ENCODE results near the gene SIN3B. TPM values are rescaled to one million over a fixed set of nuclear protein-coding genes. Genes with fewer than 3 reads are reported as not detected.
A peak's percentile ranks its signal among the peaks of the same experiment; 100 is the strongest.

SIN3B gene
- polyA plus RNA-seq, 3 donors: 7.2 to 154 (median 10.2) TPM

DNA sequence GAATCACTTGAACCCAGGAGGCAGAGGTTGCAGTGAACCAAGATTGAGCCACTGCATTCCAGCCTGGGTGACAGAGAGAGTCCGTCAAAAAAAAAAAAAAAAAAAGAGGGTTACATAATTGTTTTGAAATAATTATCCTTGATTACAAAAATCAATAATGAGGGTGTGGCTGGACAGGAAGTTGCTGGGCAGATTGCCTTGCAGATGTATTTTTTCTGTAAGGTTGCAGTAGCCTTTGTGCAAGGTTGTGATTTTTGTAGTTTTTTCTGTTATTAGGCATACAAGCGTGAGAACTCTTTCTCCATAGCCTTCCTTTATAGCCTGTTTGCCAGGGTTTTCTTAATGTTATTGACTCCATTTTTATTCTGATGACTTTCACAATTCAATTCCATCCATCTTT is 40.7 kb upstream of the SIN3B start:
- intact Hi-C loops (cut with micrococcal nuclease): no loop called here
- Mint-ChIP-seq H3K36me3 (peaks cover 0 to 10% of the 10 kb centered on the region in 2 donors), H3K9me3 (peaks cover 5 to 28% (median 16%) of the 10 kb centered on the region in 7 donors), H3K4me3 (peak overlapping the region in 1 of 2 donors; percentile 26), H3K27ac (peak overlapping the region; percentile 12 to 92 (median 84)), H3K27me3 (ENCODE audit: low read depth in 3 of 3) (peaks cover 1 to 5% (median 1%) of the 10 kb centered on the region in 3 donors), H3K4me1 (peaks cover 39% of the 10 kb centered on the region)
- Histone ChIP-seq H3K4me2 (replicated peaks; ENCODE audit: extremely low read depth, low read length, poor library complexity, severe bottlenecking) (peak overlapping the region; percentile 11), H3K27ac (ENCODE audit: low read depth in 1 of 2, low read length in 2 of 2) (peak overlapping the region; percentile 6 to 72), H4K20me1 (ENCODE audit: insufficient read depth, low read length) (no peaks in the 10 kb centered on the region), H3K27me3 (ENCODE audit: control insufficient read depth in 2 of 2, insufficient read depth in 2 of 2, low read length in 2 of 2) (no peaks in the 10 kb centered on the region), H3K4me3 (replicated peaks in 1 of 3; ENCODE audit: low read depth in 2 of 3, low read length in 3 of 3) (peak overlapping the region in 1 of 3 experiments; percentile 2), H3K9me3 (replicated peaks in 1 of 2; ENCODE audit: control insufficient read depth in 1 of 2, insufficient read depth in 1 of 2, low read length in 2 of 2) (peaks cover 6 to 8% of the 10 kb centered on the region in 2 donors), H2AFZ (ENCODE audit: insufficient read depth, low read depth, low read length, poor library complexity, severe bottlenecking) (no peak overlapping the region), H3K79me2 (ENCODE audit: insufficient read depth, low read length) (no peaks in the 10 kb centered on the region), H3K4me1 (ENCODE audit: control insufficient read depth in 1 of 2, insufficient read depth in 2 of 2, low read length in 2 of 2) (peaks cover 20 to 33% of the 10 kb centered on the region in 2 donors), H3K9ac (ENCODE audit: insufficient read depth, low read length, poor library complexity, severe bottlenecking) (no peak overlapping the region), H3K36me3 (replicated peaks in 1 of 2; ENCODE audit: control insufficient read depth in 1 of 2, insufficient read depth in 2 of 2, low read length in 2 of 2) (no peaks in the 10 kb centered on the region)
- WGBS (ENCODE audit: insufficient coverage): no CpG with 5 or more reads among the region's 2 CpGs
- TF ChIP-seq, protein P1, sequence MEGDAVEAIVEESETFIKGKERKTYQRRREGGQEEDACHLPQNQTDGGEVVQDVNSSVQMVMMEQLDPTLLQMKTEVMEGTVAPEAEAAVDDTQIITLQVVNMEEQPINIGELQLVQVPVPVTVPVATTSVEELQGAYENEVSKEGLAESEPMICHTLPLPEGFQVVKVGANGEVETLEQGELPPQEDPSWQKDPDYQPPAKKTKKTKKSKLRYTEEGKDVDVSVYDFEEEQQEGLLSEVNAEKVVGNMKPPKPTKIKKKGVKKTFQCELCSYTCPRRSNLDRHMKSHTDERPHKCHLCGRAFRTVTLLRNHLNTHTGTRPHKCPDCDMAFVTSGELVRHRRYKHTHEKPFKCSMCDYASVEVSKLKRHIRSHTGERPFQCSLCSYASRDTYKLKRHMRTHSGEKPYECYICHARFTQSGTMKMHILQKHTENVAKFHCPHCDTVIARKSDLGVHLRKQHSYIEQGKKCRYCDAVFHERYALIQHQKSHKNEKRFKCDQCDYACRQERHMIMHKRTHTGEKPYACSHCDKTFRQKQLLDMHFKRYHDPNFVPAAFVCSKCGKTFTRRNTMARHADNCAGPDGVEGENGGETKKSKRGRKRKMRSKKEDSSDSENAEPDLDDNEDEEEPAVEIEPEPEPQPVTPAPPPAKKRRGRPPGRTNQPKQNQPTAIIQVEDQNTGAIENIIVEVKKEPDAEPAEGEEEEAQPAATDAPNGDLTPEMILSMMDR (IDR thresholded peaks at IDR 0.05): no peak
- peak in 2 of 3 donors; percentile 43 to 60 for DNase-seq

DNA sequence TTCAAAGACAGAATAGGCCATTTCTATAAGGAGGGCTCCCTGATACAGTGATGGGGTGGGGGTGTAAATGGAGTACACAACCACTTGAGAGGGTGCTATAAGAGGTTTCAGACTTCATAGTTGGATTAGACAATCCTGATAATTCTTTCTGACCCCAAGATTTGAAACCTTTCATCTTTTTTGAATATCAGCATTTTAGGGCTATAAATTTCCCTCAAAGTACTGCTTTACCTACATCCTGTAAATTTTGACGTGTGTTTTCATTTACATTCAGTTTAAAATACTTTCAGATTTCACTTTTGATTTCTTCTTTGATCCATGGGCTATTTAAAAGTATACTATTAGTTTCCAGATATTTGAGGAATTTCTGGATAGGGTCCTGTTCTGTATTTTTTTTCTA is 40.0 kb upstream of the SIN3B start:
- Histone ChIP-seq H3K79me2 (ENCODE audit: insufficient read depth, low read length) (no peaks in the 10 kb centered on the region), H3K4me3 (replicated peaks in 1 of 3; ENCODE audit: low read depth in 2 of 3, low read length in 3 of 3) (peak overlapping the region in 1 of 3 experiments; percentile 2), H3K36me3 (replicated peaks in 1 of 2; ENCODE audit: control insufficient read depth in 1 of 2, insufficient read depth in 2 of 2, low read length in 2 of 2) (no peaks in the 10 kb centered on the region), H3K9ac (ENCODE audit: insufficient read depth, low read length, poor library complexity, severe bottlenecking) (no peak overlapping the region), H3K9me3 (replicated peaks in 1 of 2; ENCODE audit: control insufficient read depth in 1 of 2, insufficient read depth in 1 of 2, low read length in 2 of 2) (peaks cover 6 to 8% of the 10 kb centered on the region in 2 donors), H3K27ac (ENCODE audit: low read depth in 1 of 2, low read length in 2 of 2) (peak overlapping the region in 1 of 2 donors; percentile 72), H2AFZ (ENCODE audit: insufficient read depth, low read depth, low read length, poor library complexity, severe bottlenecking) (no peak overlapping the region), H3K4me2 (replicated peaks; ENCODE audit: extremely low read depth, low read length, poor library complexity, severe bottlenecking) (no peak overlapping the region), H3K27me3 (ENCODE audit: control insufficient read depth in 2 of 2, insufficient read depth in 2 of 2, low read length in 2 of 2) (no peaks in the 10 kb centered on the region), H3K4me1 (ENCODE audit: control insufficient read depth in 1 of 2, insufficient read depth in 2 of 2, low read length in 2 of 2) (peaks cover 21 to 37% of the 10 kb centered on the region in 2 donors), H4K20me1 (ENCODE audit: insufficient read depth, low read length) (no peaks in the 10 kb centered on the region)
- TF ChIP-seq, protein P1 (IDR thresholded peaks at IDR 0.05): no peak
- Mint-ChIP-seq H3K4me1 (peaks cover 39% of the 10 kb centered on the region), H3K4me3 (no peak overlapping the region), H3K27me3 (ENCODE audit: low read depth in 3 of 3) (peaks cover 1 to 5% (median 1%) of the 10 kb centered on the region in 3 donors), H3K27ac (peak overlapping the region in 5 of 7 donors; percentile 8 to 92 (median 91)), H3K36me3 (peaks cover 0 to 10% of the 10 kb centered on the region in 2 donors), H3K9me3 (peaks cover 5 to 27% (median 16%) of the 10 kb centered on the region in 7 donors)
- no CpG with 5 or more reads among the region's 1 CpG for WGBS (ENCODE audit: insufficient coverage)
- intact Hi-C loops (cut with micrococcal nuclease): no loop called here
- no peak for DNase-seq

All from CD14-positive monocyte (primary cell).